OCI-M1 (cell line): ENCODE measurements around the gene SORBS1.
A peak's percentile ranks its signal among the peaks of the same experiment; 100 is the strongest.

Source experiments
- DNase-seq: peaks from one replicate; lab custom pipeline; 2025; lab: John Stamatoyannopoulos, UW

The SORBS1 gene

DNA sequence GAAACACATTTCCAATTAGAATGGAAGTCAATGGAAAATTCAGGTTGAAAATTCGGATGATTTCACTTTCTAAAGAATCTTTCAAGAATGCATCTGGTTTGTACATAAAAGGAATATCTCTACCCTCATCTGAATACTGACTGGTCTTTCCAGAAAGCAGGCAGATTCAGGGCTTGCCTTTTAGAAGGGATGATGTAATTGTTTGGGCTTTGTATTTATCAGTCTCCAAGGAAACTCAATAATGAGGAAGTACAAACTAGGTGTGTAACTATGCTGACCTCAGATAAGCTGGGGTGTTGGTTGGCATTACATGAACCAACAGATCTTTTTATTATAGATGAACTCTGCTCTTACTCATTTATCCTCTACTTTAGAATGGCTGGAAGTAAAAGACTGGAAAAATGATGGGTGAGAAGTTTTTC, 294.5 kb downstream of the SORBS1 start:
- peak; percentile 98 for DNase-seq

DNA sequence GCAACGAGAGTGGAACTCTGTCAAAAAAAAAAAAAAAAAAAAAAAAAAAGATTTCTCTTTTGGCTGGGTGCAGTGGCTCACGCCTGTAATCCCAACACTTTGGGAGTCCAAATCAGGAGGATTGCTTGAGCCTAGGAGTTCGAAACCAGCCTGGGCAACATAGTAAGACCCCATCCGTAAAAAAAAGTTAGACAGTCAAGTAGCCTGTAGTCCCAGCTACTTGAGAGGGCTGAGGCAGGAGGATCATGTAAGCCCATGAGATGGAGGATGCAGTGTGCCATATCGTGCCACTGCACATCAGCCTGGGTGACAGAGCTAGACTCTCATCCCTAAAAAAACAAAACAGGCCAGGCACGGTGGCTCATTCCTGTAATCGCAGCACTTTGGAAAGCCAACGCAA, 295.6 kb downstream of the SORBS1 start:
- DNase-seq = no peak

DNA sequence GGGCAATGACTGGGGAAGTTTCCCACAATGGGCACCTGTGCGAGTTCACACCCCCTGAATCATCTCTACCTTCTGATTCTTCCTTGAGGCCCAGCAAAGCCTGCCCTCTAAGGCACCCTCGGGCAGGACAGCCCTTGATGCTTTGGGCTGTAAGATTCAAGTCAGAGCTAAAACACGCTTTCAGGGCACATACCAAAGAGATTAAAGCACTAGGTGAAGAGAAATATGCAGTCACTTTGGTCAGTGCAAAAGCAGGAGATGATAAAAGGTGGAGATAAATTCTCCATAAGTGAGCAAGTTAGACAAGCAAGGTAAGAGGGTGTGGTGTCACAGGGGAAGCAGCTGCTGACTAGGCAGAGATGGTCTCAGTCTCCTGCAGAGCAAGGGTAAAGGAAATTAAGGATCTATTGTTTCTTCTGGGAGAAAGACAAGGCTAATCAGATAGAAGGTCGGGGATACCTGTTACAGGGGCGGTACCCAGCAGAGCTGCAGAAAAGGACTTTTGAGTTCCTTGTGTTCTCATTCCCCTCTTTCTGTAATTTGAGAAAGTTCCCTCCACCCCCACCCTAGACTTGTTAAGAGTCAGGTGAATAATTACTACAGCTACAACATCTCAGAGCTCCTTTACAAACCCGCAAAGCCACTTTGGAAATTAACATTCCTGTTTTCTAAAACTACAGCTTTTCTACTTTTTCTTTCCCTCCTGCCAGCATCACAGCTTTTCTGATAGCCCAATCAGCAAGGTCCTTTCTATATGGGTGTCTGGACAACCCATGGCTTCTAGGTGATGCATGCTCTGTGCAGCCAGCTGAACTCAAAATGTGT, 296.7 kb downstream of the SORBS1 start:
- no peak for DNase-seq

DNA sequence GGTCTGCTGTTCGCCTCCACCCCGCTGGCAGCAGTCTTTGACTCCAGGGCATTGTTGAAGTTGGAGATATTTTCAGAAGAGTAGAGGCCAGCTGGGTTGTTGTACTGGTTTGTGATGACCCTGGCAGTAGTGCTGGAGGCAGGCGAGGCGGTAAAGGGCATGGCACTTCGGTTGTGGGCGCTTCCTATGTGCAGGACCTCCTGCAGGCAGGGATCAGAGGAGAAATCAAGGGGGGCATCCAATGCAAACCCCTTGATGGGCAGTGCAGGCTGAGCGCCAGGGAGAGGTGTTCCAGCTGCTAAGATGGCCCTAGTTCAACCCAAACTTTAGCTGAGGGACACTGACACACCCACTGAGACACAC, 297.3 kb downstream of the SORBS1 start:
- DNase-seq = no peak

DNA sequence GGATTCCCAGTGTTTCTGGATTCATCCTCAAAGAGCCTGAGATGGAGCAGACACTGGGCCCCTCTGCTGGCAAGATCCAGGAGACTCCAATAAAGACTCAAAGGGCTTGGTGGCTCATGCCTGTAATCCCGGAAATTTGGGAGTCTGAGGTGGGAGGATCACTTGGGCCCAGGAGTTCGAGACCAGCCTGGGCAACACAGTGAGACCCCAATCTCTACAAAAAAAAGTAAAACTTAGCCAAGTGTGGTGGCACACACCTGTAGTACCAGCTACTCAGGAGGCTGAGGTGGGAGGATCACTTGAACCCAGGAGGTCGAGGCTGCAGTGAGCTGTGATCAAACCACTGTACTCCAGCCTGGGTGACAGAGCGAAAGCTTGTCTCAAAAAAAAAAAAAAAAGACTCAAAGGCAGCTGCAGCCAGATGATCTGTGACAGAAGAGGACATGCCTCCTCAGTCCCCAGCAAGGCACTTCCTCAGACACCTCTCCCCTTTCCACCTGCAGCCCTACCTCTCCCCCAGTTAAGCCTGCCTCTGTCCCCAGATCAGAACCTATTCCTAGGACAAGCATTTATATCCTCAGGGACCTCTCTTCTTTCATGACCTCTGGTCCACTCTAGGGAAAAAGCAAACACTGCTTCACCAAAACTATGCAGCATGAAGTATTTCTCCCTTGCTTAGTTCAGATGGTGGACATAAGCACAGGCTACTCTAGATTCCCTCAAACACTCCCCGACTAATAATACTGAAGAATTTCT, 298.2 kb downstream of the SORBS1 start:
- DNase-seq = no peak

DNA sequence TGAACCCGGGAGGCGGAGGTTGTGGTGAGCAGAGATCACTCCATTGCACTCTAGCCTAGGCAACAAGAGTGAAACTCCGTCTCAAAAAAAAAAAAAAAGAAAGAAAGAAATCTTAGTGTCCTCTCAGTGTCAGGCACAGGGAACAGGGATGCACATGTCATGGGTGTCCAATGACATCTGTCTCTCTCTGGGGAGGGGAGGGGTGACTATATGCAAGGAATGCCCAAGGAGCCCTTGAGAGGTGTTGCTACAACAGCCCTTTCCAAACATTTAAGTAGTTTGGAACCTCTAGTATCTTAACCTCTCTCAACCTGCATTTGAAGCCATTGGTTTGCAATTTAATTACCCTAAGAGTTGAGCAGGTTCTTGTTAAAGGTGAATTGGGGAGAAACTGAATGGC, 299.2 kb downstream of the SORBS1 start:
- DNase-seq = no peak
